DND-41 (cell line): Measurements from ENCODE around the gene WDR62.
"Not testable (repeated sequence)": the region's sequence is repeated elsewhere in the genome, so short reads cannot be mapped to it uniquely, and the experiment has no call there.

Source experiments
- EZH2 ChIP-seq: IDR thresholded peaks from 3 replicates; pipeline ENCODE4 v1.6.1; 2012; ENCODE audit warnings: borderline replicate concordance, low read depth, mild to moderate bottlenecking, moderate library complexity, low read length, inconsistent platforms; ENCODE audit not compliant: severe bottlenecking
- TF ChIP-seq, protein P1 (sequence below): IDR thresholded peaks from 2 replicates; pipeline ENCODE4 v1.5.1; 2012; ENCODE audit warnings: borderline replicate concordance, low read length, moderate library complexity, mild to moderate bottlenecking; ENCODE audit not compliant: poor library complexity, severe bottlenecking; ENCODE audit errors: extremely low read depth

DNA sequence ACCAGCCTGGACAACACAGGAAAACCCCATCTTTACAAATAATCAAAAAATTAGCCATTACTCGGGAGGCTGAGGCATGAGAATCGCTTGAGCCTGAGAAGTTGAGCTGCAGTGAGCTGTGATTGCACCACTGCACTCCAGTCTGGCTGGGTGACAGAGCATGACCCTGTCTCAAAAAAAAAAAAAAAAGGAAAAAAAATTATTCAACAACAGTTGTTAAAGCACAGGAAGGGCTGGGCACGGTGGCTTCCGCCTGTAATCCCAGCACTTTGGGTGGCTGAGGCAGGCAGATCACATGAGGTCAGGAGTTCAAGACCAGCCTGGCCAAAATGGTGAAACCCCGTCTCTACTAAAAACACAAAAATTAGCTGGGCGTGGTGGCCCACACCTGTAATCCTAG is 76.5 kb downstream of the WDR62 start:
- TF ChIP-seq, protein P1, sequence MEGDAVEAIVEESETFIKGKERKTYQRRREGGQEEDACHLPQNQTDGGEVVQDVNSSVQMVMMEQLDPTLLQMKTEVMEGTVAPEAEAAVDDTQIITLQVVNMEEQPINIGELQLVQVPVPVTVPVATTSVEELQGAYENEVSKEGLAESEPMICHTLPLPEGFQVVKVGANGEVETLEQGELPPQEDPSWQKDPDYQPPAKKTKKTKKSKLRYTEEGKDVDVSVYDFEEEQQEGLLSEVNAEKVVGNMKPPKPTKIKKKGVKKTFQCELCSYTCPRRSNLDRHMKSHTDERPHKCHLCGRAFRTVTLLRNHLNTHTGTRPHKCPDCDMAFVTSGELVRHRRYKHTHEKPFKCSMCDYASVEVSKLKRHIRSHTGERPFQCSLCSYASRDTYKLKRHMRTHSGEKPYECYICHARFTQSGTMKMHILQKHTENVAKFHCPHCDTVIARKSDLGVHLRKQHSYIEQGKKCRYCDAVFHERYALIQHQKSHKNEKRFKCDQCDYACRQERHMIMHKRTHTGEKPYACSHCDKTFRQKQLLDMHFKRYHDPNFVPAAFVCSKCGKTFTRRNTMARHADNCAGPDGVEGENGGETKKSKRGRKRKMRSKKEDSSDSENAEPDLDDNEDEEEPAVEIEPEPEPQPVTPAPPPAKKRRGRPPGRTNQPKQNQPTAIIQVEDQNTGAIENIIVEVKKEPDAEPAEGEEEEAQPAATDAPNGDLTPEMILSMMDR, result not testable (repeated sequence)
- not testable (repeated sequence) for TF ChIP-seq EZH2
